ENCODE data around the gene GBP6.
"Not testable (repeated sequence)": the region's sequence is repeated elsewhere in the genome, so short reads cannot be mapped to it uniquely, and the experiment has no call there.

GBP6 gene

DNA sequence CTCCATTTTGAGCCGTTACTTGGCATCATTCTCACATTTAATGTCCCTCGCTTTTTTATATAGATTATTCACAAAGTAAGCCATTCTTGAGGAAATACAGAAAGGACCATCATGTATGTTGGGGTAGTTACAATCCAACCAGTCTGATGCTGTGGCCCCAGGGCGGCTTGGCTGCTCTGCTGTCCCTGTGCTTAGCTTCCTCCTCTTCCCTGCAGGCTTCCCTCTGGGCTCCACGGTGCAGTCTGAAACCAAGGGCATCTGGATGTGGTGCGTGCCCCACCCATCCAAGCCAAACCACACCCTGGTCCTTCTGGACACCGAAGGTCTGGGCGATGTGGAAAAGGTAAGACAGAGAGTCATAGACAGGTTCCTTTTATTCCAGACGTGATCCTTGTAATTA lies 5.5 kb downstream of the GBP6 start:
- no peak for DNase-seq (ENCODE audit: low read depth in 2 of 2)

GRCh38 chr1:89373810-89374209 lies 10.0 kb downstream of the GBP6 start:
- DNase-seq (ENCODE audit: low read depth in 2 of 2): not testable (repeated sequence)

GRCh38 chr1:89378001-89378400 lies 14.1 kb downstream of the GBP6 start:
- no peak for DNase-seq (ENCODE audit: low read depth in 2 of 2)

DNA sequence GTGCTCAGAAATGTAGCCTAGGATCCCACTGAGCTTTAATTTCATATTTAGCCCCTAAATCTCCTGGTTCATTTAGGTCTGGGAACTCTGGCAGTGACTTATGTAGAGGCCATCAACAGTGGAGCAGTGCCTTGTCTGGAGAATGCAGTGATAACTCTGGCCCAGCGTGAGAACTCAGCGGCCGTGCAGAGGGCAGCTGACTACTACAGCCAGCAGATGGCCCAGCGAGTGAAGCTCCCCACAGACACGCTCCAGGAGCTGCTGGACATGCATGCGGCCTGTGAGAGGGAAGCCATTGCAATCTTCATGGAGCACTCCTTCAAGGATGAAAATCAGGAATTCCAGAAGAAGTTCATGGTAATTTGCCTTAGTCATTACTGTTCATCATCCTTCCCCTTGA lies 17.8 kb downstream of the GBP6 start:
- no peak for DNase-seq (ENCODE audit: low read depth in 2 of 2)

DNA sequence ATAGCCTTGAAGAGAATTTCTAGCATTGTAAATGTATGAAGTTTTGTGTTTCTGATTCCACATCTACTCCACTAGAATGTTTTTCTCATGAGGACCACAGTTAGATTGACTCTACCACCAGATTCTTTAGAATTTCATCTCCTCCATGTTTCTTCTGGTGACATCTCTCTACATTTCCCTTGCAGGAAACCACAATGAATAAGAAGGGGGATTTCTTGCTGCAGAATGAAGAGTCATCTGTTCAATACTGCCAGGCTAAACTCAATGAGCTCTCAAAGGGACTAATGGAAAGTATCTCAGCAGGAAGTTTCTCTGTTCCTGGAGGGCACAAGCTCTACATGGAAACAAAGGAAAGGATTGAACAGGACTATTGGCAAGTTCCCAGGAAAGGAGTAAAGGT lies 18.6 kb downstream of the GBP6 start:
- no peak for DNase-seq (ENCODE audit: low read depth in 2 of 2)

DNA sequence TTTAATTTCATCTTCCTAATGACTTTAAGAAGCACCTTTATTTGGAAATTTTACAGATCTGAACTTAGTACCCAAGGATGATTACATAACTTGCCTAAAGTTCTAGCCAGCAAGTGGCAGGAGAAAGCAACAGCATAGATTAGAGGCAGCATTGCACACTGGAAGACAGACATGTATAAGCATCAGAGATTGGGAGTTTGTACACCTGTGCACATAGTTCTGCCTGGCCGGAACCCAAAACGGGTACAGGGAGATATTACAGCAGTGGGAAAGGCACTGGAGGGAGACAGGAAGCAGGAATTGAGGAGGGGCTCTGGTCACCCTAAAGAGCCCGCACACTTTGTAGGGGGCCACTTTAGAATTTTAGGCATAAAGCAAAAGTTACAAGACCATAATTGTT lies 19.3 kb downstream of the GBP6 start:
- DNase-seq (ENCODE audit: low read depth in 2 of 2): no peak

DNA sequence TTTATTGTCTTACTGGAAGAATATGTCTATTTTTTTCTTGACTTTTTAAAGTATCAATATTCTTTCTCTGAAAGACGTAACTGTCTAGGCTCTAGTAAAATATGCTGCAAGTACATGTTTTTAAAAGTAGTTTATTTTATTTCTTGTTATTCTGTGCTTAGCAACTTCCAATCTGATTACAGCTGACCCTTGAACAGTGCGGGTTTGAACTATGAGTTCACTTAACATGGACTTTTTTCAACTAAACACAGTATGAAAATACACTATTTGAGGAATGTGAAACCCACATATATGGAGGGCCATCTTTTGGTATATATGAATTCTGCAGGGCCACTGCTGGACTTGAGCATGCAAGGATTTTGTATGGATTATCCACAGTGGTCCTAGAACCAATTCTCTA lies 26.8 kb downstream of the GBP6 start:
- no peak for DNase-seq (ENCODE audit: low read depth in 2 of 2)

DNA sequence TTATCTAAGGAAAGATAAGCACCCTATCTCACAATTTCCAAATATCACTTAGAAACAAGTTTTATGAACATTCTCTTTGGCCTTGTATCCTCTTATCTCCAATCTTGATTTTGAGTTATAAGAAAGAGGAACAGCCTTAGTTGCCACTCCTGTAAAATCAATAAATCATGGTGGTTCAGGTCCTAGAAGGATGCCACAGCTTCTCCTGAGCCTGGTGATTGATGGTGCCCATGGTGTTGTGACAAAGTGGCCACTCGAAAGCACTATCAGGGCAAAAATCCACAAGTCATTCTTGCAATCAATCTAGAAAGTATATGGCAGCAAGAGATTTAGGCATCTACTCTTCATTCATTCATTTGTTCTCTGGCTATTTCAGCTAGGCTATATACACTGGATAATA lies 27.8 kb downstream of the GBP6 start:
- no peak for DNase-seq (ENCODE audit: low read depth in 2 of 2)

GRCh38 chr1:89394851-89395250 lies 31.0 kb downstream of the GBP6 start:
- no peak for DNase-seq (ENCODE audit: low read depth in 2 of 2)

DNA sequence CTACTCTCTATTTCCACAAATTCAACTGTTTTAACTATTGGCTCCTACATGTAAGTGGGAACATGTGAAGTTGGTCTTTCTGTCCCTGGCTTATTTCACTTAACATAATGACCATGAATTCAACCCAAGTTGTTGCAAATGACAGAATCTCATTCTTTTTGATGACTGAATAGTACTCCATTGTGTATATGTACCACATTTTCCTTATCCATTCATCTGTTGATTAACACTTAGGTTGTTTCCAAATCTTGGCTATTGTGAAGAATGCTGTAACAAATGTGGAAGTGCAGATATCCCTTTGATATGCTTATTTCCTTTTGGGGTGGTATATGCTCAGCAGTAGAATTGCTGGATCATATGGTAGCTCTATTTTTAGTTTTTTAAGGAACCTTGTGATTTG lies 33.0 kb downstream of the GBP6 start:
- no peak for DNase-seq (ENCODE audit: low read depth in 2 of 2)

DNA sequence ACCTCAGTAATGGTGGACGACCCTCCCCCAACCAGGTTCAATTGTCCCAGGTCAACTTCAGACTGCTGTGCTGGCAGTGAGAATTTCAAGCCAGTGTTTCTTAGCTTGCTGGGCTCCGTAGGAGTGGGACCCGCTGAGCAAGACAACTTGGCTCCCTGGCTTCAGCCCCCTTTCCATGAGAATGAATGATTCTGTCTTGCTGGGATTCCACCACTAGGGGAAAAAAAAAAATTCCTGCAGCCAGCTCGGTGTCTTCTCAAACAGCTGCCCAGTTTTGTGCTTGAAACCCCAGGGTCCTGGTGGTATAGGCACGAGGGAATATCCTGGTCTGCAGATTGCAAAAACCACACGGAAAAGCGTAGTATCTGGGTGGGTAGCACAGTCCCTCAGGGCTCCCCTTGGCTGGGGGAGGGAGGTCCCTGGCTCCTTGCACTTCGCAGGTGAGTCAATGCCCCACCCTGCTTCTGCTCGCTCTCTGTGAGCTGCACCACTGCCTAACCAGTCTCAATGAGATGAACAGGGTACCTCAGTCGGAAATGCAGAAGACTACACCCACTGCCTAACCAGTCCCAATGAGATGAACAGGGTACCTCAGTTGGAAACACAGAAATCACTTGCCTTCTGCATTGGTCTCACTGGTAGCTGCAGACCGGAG lies 41.5 kb downstream of the GBP6 start:
- no peak for DNase-seq (ENCODE audit: low read depth in 2 of 2)

GRCh38 chr1:89407360-89407759 lies 43.5 kb downstream of the GBP6 start:
- no peak for DNase-seq (ENCODE audit: low read depth in 2 of 2)

DNA sequence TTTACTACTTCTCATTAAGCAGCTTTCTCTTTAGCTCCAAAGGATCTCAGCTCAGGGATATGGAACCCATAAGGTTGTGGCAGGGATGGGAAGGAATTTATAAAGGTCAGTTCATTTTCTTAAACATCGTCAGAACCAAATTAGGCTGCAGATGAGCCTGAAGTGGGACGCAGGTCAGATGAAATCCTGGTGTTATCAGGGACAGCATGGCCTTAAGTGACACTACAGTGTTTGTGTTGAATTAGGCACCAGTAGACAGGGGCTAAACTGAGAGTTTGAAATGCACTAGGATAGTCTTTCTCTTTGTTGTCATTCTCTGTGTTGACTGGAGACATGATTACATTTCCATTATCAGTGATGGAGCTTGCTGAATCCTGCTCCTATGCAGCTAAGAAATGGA lies 43.9 kb downstream of the GBP6 start:
- not testable (repeated sequence) for DNase-seq (ENCODE audit: low read depth in 2 of 2)

DNA sequence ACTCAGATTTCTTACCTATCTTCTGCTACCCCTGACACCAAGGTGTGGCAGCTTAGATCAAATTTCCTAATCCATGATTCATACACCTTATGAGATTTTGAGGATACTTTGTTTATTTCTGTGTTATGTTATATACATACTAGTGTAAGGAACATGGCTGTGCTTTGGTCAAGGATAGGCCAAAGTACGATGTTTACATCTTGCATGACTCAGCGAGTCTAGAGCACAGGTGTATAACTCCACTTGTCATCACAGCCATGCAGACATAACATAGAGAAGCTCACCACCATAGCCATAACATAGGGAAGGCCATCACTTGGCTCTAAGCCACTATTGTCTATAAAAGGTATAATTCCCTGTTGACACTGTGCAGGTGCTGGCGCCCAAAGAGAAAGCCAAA lies 61.2 kb downstream of the GBP6 start:
- no peak for DNase-seq (ENCODE audit: low read depth in 2 of 2)

DNA sequence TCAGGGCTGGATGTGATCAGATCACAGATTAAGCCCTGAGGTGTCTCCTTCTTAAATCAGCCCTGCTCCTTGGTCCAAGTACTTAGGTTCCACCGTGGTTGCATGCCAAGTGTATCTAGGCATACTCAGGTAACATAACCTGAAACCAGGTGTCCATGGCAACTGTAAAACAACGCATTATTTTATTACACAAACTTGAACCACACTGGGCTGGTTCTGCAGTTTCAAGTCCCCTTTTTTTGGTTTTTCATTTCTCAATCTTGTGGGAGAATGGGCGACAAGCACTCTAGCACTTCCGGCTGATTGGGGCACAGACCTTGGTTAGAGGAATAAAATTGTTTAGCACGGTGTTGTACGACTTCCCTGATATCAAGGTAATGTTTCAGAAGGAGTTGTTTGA lies 65.2 kb downstream of the GBP6 start:
- no peak for DNase-seq (ENCODE audit: low read depth in 2 of 2)

DNA sequence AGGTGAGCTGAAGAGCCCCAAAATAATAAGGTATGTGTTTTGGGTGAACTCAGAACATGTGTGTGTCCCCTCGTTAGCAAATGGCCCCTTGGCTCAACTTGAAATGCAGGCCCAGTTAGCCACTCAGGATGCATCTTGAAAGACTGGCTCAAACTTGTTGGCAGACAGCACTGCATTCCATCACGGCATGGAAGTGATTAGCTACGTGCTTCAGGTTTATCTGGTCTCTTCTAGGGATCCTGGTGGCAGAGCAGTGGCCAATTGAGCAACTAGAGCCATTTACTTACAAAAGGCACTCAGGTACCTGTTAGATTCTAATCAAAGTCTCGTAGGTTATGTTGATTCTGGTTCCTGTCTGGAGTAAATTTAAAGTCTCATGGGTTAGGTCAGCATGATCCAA lies 65.8 kb downstream of the GBP6 start:
- not testable (repeated sequence) for DNase-seq (ENCODE audit: low read depth in 2 of 2)

DNA sequence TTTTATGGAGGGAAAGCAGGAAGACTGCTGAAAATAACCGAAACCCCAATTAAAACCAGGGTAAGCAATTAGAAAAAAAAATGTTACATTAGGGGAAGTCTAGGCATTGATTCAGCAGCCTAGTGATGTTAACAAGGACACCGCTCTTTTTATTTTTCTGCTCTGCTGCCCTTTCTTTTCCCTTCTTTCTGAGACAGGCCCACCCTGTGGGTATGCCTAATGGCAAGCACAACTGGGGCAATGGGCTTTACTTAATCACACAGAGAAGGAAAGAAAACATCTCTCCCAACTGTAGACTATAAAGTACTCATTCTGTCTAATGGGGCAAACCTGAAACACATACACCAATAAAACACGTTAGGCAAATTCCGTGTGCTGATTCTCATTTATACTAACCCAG lies 69.6 kb downstream of the GBP6 start:
- no peak for DNase-seq (ENCODE audit: low read depth in 2 of 2)

DNA sequence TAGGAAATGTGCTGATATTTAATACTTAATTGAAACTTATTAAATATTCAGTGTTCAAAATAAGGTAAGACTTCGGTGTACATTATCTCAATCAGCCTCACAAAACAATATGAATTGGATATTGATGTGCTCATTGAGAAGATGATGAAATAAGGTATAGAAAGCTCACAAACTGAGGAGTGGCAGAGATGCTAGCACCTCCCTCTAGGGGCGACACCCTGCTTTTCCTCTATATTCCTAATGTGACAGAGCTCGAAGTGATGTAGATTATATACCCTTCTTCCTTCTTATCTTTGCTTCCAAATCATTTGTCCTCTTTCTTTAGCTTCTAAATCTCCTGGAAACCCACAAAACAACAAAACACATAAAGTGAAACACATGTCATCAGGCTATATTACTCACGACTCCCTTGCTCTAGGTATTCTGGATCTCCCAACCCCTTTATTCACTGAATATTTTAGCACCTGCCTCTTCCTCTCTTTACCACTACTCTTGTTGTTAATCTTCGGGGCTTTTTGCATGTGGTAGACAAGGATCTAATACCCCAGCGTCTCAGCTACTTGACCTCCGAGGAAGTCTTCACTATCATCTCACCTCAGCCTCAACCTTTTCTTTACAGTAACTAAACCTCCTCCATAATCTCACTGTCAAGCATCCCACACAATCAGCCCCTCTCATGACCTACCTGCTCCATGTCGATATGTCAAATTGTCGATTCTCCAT lies 70.4 kb downstream of the GBP6 start:
- not testable (repeated sequence) for DNase-seq (ENCODE audit: low read depth in 2 of 2)

All from activated CD8-positive, alpha-beta memory T cell treated with anti-CD3 and anti-CD28 coated beads for 4 hours (primary cell).